Measurements from ENCODE around the gene CEACAM20. TPM values are rescaled to one million over a fixed set of nuclear protein-coding genes. Genes with fewer than 3 reads are reported as not detected.

The CEACAM20 gene
- total and polyA plus RNA-seq, 9 donors = 0.60 TPM; not detected in 8

Small RNA genes within 50 kb of the gene (small RNA-seq; reads per million reads assigned to genes)
- gene AC243964.1 = not detected

Other genes starting within 250 kb of the CEACAM20 start
- gene ZNF235, start 224.7 kb downstream of the CEACAM20 start, total RNA-seq = 1 to 10 TPM; 3.9 to 7.4 (median 6.2) TPM
- gene ZNF235, start 224.7 kb downstream of the CEACAM20 start, polyA plus RNA-seq = 1 to 10 TPM; 2.5 to 4.5 TPM
- gene ZNF112, start 173.0 kb downstream of the CEACAM20 start, total RNA-seq = 10 to 100 TPM in 1 of 7 donors, 1 to 10 TPM in 6; 4.6 to 13.0 (median 9.3) TPM
- 1 to 10 TPM; 3.5 to 4.2 TPM for gene ZNF112, start 173.0 kb downstream of the CEACAM20 start, polyA plus RNA-seq
- 10 to 100 TPM in 1 of 7 donors, 1 to 10 TPM in 6; 2.6 to 11.2 (median 6.8) TPM for gene ZNF285, start 128.1 kb downstream of the CEACAM20 start, total RNA-seq
- gene ZNF285, start 128.1 kb downstream of the CEACAM20 start, polyA plus RNA-seq = 1 to 10 TPM; 3.3 to 9.1 TPM
- 10 to 100 TPM in 3 of 7 donors, 1 to 10 TPM in 4; 3.7 to 13.7 (median 9.8) TPM for gene ZNF229, start 81.2 kb downstream of the CEACAM20 start, total RNA-seq
- gene ZNF229, start 81.2 kb downstream of the CEACAM20 start, polyA plus RNA-seq = 1 to 10 TPM; 3.8 to 4.4 TPM
- 10 to 100 TPM in 2 of 7 donors, 1 to 10 TPM in 5; 8.4 to 16.1 (median 9.7) TPM for gene ZNF180, start 29.2 kb downstream of the CEACAM20 start, total RNA-seq
- gene ZNF180, start 29.2 kb downstream of the CEACAM20 start, polyA plus RNA-seq = 1 to 10 TPM; 5.6 to 6.3 TPM
- gene IGSF23, start 83.9 kb upstream of the CEACAM20 start, total RNA-seq = under 1 TPM in 1 of 7 donors, not detected in 6; 0.57 TPM
- gene IGSF23, start 83.9 kb upstream of the CEACAM20 start, polyA plus RNA-seq = not detected
- 10 to 100 TPM; 18.8 to 26.6 (median 22.5) TPM for gene PVR, start 114.2 kb upstream of the CEACAM20 start, total RNA-seq
- gene PVR, start 114.2 kb upstream of the CEACAM20 start, polyA plus RNA-seq = 10 to 100 TPM; 14.0 to 33.9 TPM
- 10 to 100 TPM in 1 of 7 donors, 1 to 10 TPM in 6; 2.6 to 10.0 (median 5.4) TPM for gene CEACAM19, start 141.8 kb upstream of the CEACAM20 start, total RNA-seq
- gene CEACAM19, start 141.8 kb upstream of the CEACAM20 start, polyA plus RNA-seq = 1 to 10 TPM; 2.2 to 5.1 TPM
- not detected for gene CEACAM16, start 169.5 kb upstream of the CEACAM20 start, total RNA-seq
- gene CEACAM16, start 169.5 kb upstream of the CEACAM20 start, polyA plus RNA-seq = not detected
- 100 to 1,000 TPM in 2 of 7 donors, 10 to 100 TPM in 5; 17.8 to 141 (median 50.7) TPM for gene BCL3, start 219.0 kb upstream of the CEACAM20 start, total RNA-seq
- gene BCL3, start 219.0 kb upstream of the CEACAM20 start, polyA plus RNA-seq = 10 to 100 TPM in 1 of 2 donors, 1 to 10 TPM in 1; 3.2 to 43.4 TPM
- gene CBLC, start 248.2 kb upstream of the CEACAM20 start, total RNA-seq = 10 to 100 TPM in 1 of 7 donors, 1 to 10 TPM in 3, under 1 TPM in 1, not detected in 2; 0.46 to 10.3 (median 2.2) TPM
- under 1 TPM in 1 of 2 donors, not detected in 1; 0.08 TPM for gene CBLC, start 248.2 kb upstream of the CEACAM20 start, polyA plus RNA-seq

Measured in ovary (tissue), 9 donors.